HepG2 (cell line): ENCODE results near the gene YAP1. TPM values are rescaled to one million over a fixed set of nuclear protein-coding genes. Genes with fewer than 3 reads are reported as not detected.

Experiments
- CERS6 ChIP-seq: sonication (generic); formaldehyde crosslinking; IDR thresholded peaks from 2 replicates; pipeline ENCODE4 v1.5.0; 2020; ENCODE audit warnings: missing genetic modification reagents
- CREM ChIP-seq, 2 experiments: sonication (generic) in 1 of 2; formaldehyde crosslinking in 1 of 2; IDR thresholded peaks; 2 replicates each; pipeline versions ENCODE4 v1.4.0 to v1.6.1; 2016 to 2020; ENCODE audit warnings: antibody characterized with exemption in 1 of 2, mild to moderate bottlenecking in 1 of 2, missing genetic modification reagents in 1 of 2
- FOXA1 ChIP-seq, 2 experiments: fragments of 450-650 bp in 1 of 2; sonication (generic) in 1 of 2; formaldehyde crosslinking in 1 of 2; IDR thresholded peaks; 2 replicates each; pipeline versions ENCODE4 v1.4.0 to v1.6.1; 2016 to 2020; ENCODE audit warnings: missing genetic modification reagents in 1 of 2
- GATAD2A ChIP-seq: IDR thresholded peaks from 2 replicates; pipeline ENCODE4 v1.6.1; 2016
- KDM6A ChIP-seq: IDR thresholded peaks from 2 replicates; pipeline ENCODE4 v1.6.1; 2016; ENCODE audit warnings: low read depth
- MLX ChIP-seq: IDR thresholded peaks from 2 replicates; pipeline ENCODE4 v1.6.1; 2016
- PHF5A ChIP-seq: IDR thresholded peaks from one replicate; pipeline ENCODE4 v1.6.1; 2018; ENCODE audit warnings: low read depth, missing genetic modification reagents; ENCODE audit not compliant: unreplicated experiment
- RARA ChIP-seq: IDR thresholded peaks from 2 replicates; pipeline ENCODE4 v1.6.1; 2016; ENCODE audit warnings: missing genetic modification reagents, missing compliant biosample characterization
- RBFOX2 ChIP-seq: fragments of 200-400 bp; formaldehyde crosslinking; IDR thresholded peaks from 2 replicates; pipeline ENCODE4 v1.6.1; 2017; ENCODE audit warnings: low read depth, mild to moderate bottlenecking, low read length
- SMAD3 ChIP-seq: sonication (generic); formaldehyde crosslinking; IDR thresholded peaks from 2 replicates; pipeline ENCODE4 v1.4.0; 2020; ENCODE audit warnings: missing genetic modification reagents
- SP140L ChIP-seq: sonication (generic); formaldehyde crosslinking; IDR thresholded peaks from 2 replicates; pipeline ENCODE4 v1.4.0; 2020; ENCODE audit warnings: missing genetic modification reagents, borderline replicate concordance
- SSRP1 ChIP-seq: IDR thresholded peaks from 2 replicates; pipeline ENCODE4 v1.6.1; 2016; ENCODE audit warnings: control low read depth
- YEATS4 ChIP-seq: sonication (generic); formaldehyde crosslinking; IDR thresholded peaks from 2 replicates; pipeline ENCODE4 v1.4.0; 2020; ENCODE audit warnings: missing genetic modification reagents, borderline replicate concordance
- ZNF136 ChIP-seq: sonication (generic); formaldehyde crosslinking; IDR thresholded peaks from 2 replicates; pipeline ENCODE4 v1.8.1; 2022; ENCODE audit warnings: low read depth, mild to moderate bottlenecking, moderate library complexity, missing genetic modification reagents
- ZNF234 ChIP-seq: sonication (generic); formaldehyde crosslinking; conservative IDR thresholded peaks from 2 replicates; pipeline ENCODE4 v1.5.1; 2020; ENCODE audit warnings: mild to moderate bottlenecking, missing genetic modification reagents
- ZNF652 ChIP-seq: IDR thresholded peaks from 2 replicates; pipeline ENCODE4 v1.6.1; 2016; ENCODE audit warnings: low read depth, borderline replicate concordance
- ZNF670 ChIP-seq: sonication (generic); formaldehyde crosslinking; IDR thresholded peaks from 2 replicates; pipeline ENCODE4 v1.8.0; 2022; ENCODE audit warnings: mild to moderate bottlenecking, missing genetic modification reagents, borderline replicate concordance
- ZNF878 ChIP-seq: sonication (generic); formaldehyde crosslinking; IDR thresholded peaks from 2 replicates; pipeline ENCODE4 v1.8.1; 2023; ENCODE audit warnings: mild to moderate bottlenecking, missing genetic modification reagents, moderate library complexity
- ZSCAN21 ChIP-seq: sonication (generic); formaldehyde crosslinking; IDR thresholded peaks from 2 replicates; pipeline ENCODE4 v1.8.0; 2022; ENCODE audit warnings: mild to moderate bottlenecking, missing genetic modification reagents, moderate library complexity, borderline replicate concordance
- polyA plus RNA-seq, 8 experiments: library from polyadenylated mRNA; depleted of rRNA in 3 of 8; stranded (reverse) in 7 of 8; unstranded in 1 of 8; fragments of >200 nt; fragmentation: Illumina TruSeq in 4 of 8; extraction: Trizol in 4 of 8; gene quantifications; 2 replicates each; pipeline versions ENCODE4 v1.2.1 to v1.2.3, GENCODE V29; 2011 to 2016; ENCODE audit warnings: low read depth in 4 of 8, missing spikeins in 1 of 8, mixed read lengths in 1 of 8; ENCODE audit not compliant: insufficient read depth in 1 of 8
- total RNA-seq, 5 experiments: library from RNA; depleted of rRNA; stranded (reverse); fragments of >200 nt; fragmentation: Illumina TruSeq; extraction: Trizol; gene quantifications; 2 replicates each; pipeline ENCODE4 v1.2.3, GENCODE V29; 2016; ENCODE audit warnings: low read depth in 1 of 5
- TF ChIP-seq, protein P1 (sequence below), 2 experiments: fragments of 450-650 bp in 1 of 2; sonication (generic) in 1 of 2; formaldehyde crosslinking; IDR thresholded peaks; 2 replicates each; pipeline versions ENCODE4 v1.5.0 to v1.8.0; 2020 to 2022; ENCODE audit warnings: mild to moderate bottlenecking in 1 of 2, missing genetic modification reagents in 1 of 2
- TF ChIP-seq, protein P2 (sequence below): sonication (generic); formaldehyde crosslinking; IDR thresholded peaks from 2 replicates; pipeline ENCODE4 v1.8.0; 2022; ENCODE audit warnings: missing genetic modification reagents, mild to moderate bottlenecking, moderate library complexity, borderline replicate concordance
- TF ChIP-seq, protein P3 (sequence below): sonication (generic); formaldehyde crosslinking; IDR thresholded peaks from 2 replicates; pipeline ENCODE4 v1.8.0; 2022; ENCODE audit warnings: missing genetic modification reagents, low read depth, mild to moderate bottlenecking, borderline replicate concordance
- TF ChIP-seq, protein P4 (sequence below): sonication (generic); formaldehyde crosslinking; IDR thresholded peaks from 2 replicates; pipeline ENCODE4 v1.4.0; 2020; ENCODE audit warnings: missing genetic modification reagents

The YAP1 gene
- total and polyA plus RNA-seq, 2 of the 13 experiments (the other 11 are each of a cell fraction or from before 2014, with no cell fraction given), result 59.5 to 91.0 TPM

DNA sequence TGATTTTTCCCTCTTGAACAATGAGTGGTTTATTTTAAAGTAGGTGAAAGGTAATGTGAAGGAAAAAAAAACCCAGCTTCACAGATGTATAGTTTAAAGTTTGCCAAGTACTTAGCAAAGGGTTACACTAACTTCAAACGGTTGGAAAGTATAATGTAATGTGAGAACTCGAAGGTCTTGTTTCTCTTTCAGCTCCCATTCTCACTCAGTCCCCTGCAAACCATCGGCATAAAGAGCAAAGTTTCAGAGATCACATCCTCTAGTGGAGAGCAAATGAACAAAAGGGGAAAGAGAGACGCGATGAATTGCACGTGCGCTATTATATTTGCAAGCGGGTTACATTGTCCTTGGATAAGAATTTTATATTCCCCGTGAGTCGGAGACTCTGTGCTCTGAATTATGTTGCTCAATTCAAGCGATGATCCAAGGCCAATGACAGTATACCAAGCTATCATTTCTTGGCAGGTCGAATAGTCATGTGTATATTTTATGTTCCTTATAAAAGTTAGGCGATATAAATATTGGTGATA is 169.5 kb downstream of the YAP1 start (continued):
- TF ChIP-seq, protein P1, sequence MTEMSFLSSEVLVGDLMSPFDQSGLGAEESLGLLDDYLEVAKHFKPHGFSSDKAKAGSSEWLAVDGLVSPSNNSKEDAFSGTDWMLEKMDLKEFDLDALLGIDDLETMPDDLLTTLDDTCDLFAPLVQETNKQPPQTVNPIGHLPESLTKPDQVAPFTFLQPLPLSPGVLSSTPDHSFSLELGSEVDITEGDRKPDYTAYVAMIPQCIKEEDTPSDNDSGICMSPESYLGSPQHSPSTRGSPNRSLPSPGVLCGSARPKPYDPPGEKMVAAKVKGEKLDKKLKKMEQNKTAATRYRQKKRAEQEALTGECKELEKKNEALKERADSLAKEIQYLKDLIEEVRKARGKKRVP (CRISPR knock-in tag; IDR thresholded peaks at IDR 0.05), result peak in 1 of 2 experiments; percentile 21; a peak in 1 of 4 replicates
- TF ChIP-seq RARA (CRISPR knock-in tag) (peak; percentile 51; the same call in 1 of the 2 replicates), CERS6 (CRISPR knock-in tag) (no peak), ZNF652 (CRISPR knock-in tag) (peak; percentile 59; the same call in 1 of the 2 replicates), ZNF878 (CRISPR knock-in tag) (peak; percentile 26; the same call in 1 of the 2 replicates), CREM (IDR thresholded peaks at IDR 0.05) (peak; percentile 89), CREM (CRISPR knock-in tag; IDR thresholded peaks at IDR 0.05) (no peak), ZNF136 (no peak), RBFOX2 (peak; percentile 64), SP140L (CRISPR knock-in tag) (no peak), FOXA1 (IDR thresholded peaks at IDR 0.05) (no peak), FOXA1 (CRISPR knock-in tag; IDR thresholded peaks at IDR 0.05) (0 out of 2 replicates have a peak, but pooled peaks have one; percentile 12), ZSCAN21 (CRISPR knock-in tag) (no peak), SMAD3 (CRISPR knock-in tag) (0 out of 2 replicates have a peak, but pooled peaks have one; percentile 53), KDM6A (CRISPR knock-in tag) (peak; percentile 77), ZNF234 (CRISPR knock-in tag) (no peak), SSRP1 (CRISPR knock-in tag) (0 out of 2 replicates have a peak, but pooled peaks have one; percentile 28), YEATS4 (CRISPR knock-in tag) (0 out of 2 replicates have a peak, but pooled peaks have one; percentile 56), GATAD2A (CRISPR knock-in tag) (peak; percentile 79), ZNF670 (CRISPR knock-in tag) (0 out of 2 replicates have a peak, but pooled peaks have one; percentile 44), PHF5A (CRISPR knock-in tag) (peak; percentile 79), MLX (CRISPR knock-in tag) (peak; percentile 55; the same call in 1 of the 2 replicates)
- TF ChIP-seq, protein P2, sequence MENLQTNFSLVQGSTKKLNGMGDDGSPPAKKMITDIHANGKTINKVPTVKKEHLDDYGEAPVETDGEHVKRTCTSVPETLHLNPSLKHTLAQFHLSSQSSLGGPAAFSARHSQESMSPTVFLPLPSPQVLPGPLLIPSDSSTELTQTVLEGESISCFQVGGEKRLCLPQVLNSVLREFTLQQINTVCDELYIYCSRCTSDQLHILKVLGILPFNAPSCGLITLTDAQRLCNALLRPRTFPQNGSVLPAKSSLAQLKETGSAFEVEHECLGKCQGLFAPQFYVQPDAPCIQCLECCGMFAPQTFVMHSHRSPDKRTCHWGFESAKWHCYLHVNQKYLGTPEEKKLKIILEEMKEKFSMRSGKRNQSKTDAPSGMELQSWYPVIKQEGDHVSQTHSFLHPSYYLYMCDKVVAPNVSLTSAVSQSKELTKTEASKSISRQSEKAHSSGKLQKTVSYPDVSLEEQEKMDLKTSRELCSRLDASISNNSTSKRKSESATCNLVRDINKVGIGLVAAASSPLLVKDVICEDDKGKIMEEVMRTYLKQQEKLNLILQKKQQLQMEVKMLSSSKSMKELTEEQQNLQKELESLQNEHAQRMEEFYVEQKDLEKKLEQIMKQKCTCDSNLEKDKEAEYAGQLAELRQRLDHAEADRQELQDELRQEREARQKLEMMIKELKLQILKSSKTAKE, result peak; percentile 43; the same call in 1 of the 2 replicates
- TF ChIP-seq, protein P3, sequence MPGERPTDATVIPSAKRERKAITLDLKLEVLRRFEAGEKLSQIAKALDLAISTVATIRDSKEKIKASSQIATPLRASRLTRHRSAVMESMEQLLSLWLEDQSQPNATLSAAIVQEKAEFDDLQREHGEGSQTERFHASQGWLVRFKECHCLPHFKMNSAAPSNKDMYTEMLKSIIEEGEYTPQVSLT, result no peak
- TF ChIP-seq, protein P4, sequence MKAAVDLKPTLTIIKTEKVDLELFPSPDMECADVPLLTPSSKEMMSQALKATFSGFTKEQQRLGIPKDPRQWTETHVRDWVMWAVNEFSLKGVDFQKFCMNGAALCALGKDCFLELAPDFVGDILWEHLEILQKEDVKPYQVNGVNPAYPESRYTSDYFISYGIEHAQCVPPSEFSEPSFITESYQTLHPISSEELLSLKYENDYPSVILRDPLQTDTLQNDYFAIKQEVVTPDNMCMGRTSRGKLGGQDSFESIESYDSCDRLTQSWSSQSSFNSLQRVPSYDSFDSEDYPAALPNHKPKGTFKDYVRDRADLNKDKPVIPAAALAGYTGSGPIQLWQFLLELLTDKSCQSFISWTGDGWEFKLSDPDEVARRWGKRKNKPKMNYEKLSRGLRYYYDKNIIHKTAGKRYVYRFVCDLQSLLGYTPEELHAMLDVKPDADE (CRISPR knock-in tag), result no peak
